Transverse colon (tissue), 3 donors: ENCODE data around the gene SSBP2.

Experiments
- EP300 ChIP-seq: sonication (generic); formaldehyde crosslinking; IDR thresholded peaks from one replicate; pipeline ENCODE4 v1.6.1; 2017; ENCODE audit warnings: antibody characterized with exemption, low read depth
- POLR2A ChIP-seq: fragments of 450-650 bp; IDR thresholded peaks from one replicate; pipeline ENCODE4 v1.6.1; 2016; ENCODE audit warnings: antibody characterized with exemption, mild to moderate bottlenecking, moderate library complexity
- TF ChIP-seq, protein P1 (sequence below), 5 experiments: fragments of 200-600 bp in 3 of 5; fragments of 450-650 bp in 2 of 5; sonication (generic) in 3 of 5; IDR thresholded peaks; 1 replicate in 2 of 5; 2 replicates in 3 of 5; pipeline ENCODE4 v1.5.1; 2016 to 2017; ENCODE audit warnings: antibody characterized with exemption in 5 of 5, inconsistent platforms in 3 of 5, mild to moderate bottlenecking in 2 of 5, moderate library complexity in 1 of 5

DNA sequence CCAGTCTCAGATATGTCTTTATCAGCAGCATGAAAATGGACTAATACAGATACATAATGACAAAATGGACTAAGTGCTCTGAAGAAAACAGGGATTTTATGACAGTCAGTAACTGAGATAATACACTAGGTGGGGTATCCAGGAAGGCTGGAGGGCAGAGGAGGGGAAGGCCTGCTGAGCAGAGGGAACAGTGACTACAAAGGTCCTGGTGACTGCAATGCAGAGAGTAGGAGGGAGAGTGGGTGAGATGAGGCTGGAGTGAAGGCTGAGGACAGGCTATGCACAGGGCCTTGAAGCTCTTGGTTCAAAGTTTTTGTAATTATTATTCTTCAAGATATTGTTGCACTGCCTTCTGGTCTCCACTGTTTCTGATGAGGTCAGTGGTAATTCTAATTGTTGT lies 361.9 kb downstream of the SSBP2 start:
- TF ChIP-seq, protein P1, sequence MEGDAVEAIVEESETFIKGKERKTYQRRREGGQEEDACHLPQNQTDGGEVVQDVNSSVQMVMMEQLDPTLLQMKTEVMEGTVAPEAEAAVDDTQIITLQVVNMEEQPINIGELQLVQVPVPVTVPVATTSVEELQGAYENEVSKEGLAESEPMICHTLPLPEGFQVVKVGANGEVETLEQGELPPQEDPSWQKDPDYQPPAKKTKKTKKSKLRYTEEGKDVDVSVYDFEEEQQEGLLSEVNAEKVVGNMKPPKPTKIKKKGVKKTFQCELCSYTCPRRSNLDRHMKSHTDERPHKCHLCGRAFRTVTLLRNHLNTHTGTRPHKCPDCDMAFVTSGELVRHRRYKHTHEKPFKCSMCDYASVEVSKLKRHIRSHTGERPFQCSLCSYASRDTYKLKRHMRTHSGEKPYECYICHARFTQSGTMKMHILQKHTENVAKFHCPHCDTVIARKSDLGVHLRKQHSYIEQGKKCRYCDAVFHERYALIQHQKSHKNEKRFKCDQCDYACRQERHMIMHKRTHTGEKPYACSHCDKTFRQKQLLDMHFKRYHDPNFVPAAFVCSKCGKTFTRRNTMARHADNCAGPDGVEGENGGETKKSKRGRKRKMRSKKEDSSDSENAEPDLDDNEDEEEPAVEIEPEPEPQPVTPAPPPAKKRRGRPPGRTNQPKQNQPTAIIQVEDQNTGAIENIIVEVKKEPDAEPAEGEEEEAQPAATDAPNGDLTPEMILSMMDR (IDR thresholded peaks at IDR 0.05), result no peak
- TF ChIP-seq POLR2A (no peak), EP300 (no peak)
